HFF-Myc (cell line): ENCODE data around the gene BTF3L4.
A peak's percentile ranks its signal among the peaks of the same experiment; 100 is the strongest.
"Not testable (repeated sequence)": the region's sequence is repeated elsewhere in the genome, so short reads cannot be mapped to it uniquely, and the experiment has no call there.

ENCODE experiments used
- DNase-seq: peaks from one replicate; pipeline ENCODE4 v3.0.0-alpha.2; 2011; ENCODE audit warnings: low read depth; ENCODE audit errors: extremely low read depth
- H3K4me3 ChIP-seq: replicated peaks from 2 replicates; pipeline ENCODE4 v1.5.1; 2011; ENCODE audit warnings: low read depth, mild to moderate bottlenecking, control low read depth, low read length
- CTCF ChIP-seq: IDR thresholded peaks from 2 replicates; pipeline ENCODE4 v1.5.1; 2012; ENCODE audit warnings: mild to moderate bottlenecking, low read depth, low read length, control low read depth; ENCODE audit errors: missing control alignments

The BTF3L4 gene

GRCh38 chr1:52041551-52042185, 14.4 kb upstream of the BTF3L4 start:
- no peak for DNase-seq
- TF ChIP-seq CTCF, result no peak
- H3K4me3 ChIP-seq, result no peak overlapping the region

- no peak overlapping the region for H3K4me3 ChIP-seq
- no peak for DNase-seq
- TF ChIP-seq CTCF, result no peak
Measured at GRCh38 chr1:52045236-52045635, 10.9 kb upstream of the BTF3L4 start.

GRCh38 chr1:52045666-52046195, 10.4 kb upstream of the BTF3L4 start:
- H3K4me3 ChIP-seq, DNase-seq: not testable (repeated sequence)

- H3K4me3 ChIP-seq, DNase-seq: not testable (repeated sequence)
Measured at GRCh38 chr1:52049337-52049736, 6.8 kb upstream of the BTF3L4 start.

GRCh38 chr1:52053862-52054261, 2.2 kb upstream of the BTF3L4 start:
- peak overlapping the region; percentile 90 for H3K4me3 ChIP-seq
- no peak for TF ChIP-seq CTCF
- DNase-seq, result no peak

GRCh38 chr1:52054496-52055065, 1.5 kb upstream of the BTF3L4 start:
- no peak for TF ChIP-seq CTCF
- peak overlapping the region; percentile 90 for H3K4me3 ChIP-seq
- DNase-seq, result no peak

GRCh38 chr1:52055066-52055865, 829 bp upstream of the BTF3L4 start, which contains the start of gene TXNDC12:
Gene TXNDC12 (minus strand): TSS chr1:52055191. CDS start chr1:52055096, 95 bp downstream.
- no peak for TF ChIP-seq CTCF
- DNase-seq, result peak; percentile 78
- H3K4me3 ChIP-seq, result peak within 1 kb of the TSS; percentile 90

- peak overlapping the region; percentile 90 for H3K4me3 ChIP-seq
- no peak for TF ChIP-seq CTCF
- no peak for DNase-seq
Measured at GRCh38 chr1:52055866-52056162, 281 bp upstream of the BTF3L4 start.
